Eye (tissue), 1 donor: ENCODE measurements around the gene ALDOC.
"Not testable (repeated sequence)": the region's sequence is repeated elsewhere in the genome, so short reads cannot be mapped to it uniquely, and the experiment has no call there.

ENCODE experiments used
- DNase-seq: peaks from one replicate; pipeline ENCODE4 v3.0.0-alpha.2; 2015

Gene ALDOC

DNA sequence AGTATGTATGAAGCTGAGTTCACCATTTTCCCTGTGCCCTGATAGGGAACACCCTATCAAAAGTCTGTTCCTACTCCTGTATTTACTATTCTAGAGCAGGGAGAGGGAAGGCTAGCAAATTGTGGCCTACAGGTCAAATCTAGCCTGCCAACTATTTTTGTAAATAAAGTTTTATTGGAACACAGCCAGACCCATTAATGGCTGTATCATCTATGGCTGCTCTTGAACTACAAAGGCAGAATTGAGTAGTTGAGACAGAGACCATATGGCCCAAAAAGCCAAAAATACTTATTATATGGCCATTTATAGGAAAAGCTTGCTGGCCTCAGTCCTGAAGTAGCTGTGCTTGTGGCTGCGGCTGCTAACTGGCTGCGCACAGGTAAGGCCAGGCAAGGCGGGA is 4.3 kb upstream of the ALDOC start:
- no peak for DNase-seq

- no peak for DNase-seq
These were observed 2.8 kb upstream of the ALDOC start for GRCh38 chr17:28579526-28579925.

GRCh38 chr17:28578246-28579195 is 1.8 kb upstream of the ALDOC start:
- no peak for DNase-seq

DNA sequence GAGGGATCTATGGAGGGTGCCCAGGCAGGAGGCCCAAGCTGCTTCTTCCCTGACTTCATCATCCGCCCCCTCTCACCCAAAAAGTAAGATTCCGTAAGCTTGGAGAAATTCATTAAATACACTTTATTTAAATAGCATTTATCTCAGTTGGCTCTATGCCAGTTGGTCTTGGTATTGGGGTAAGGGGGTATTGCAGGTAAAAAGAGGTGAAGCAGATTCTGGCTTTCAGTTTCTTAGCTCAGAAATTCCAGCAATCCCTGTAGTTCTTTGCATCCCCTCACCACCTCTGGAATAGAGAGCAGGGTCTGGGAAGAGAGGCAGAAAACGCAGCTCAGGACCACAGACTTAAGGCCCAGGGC is 750 bp upstream of the ALDOC start:
- DNase-seq = no peak

- DNase-seq = not testable (repeated sequence)
These were observed 679 bp downstream of the ALDOC start for GRCh38 chr17:28576016-28576415.

GRCh38 chr17:28575126-28575795 is 1.4 kb downstream of the ALDOC start:
- no peak for DNase-seq

DNA sequence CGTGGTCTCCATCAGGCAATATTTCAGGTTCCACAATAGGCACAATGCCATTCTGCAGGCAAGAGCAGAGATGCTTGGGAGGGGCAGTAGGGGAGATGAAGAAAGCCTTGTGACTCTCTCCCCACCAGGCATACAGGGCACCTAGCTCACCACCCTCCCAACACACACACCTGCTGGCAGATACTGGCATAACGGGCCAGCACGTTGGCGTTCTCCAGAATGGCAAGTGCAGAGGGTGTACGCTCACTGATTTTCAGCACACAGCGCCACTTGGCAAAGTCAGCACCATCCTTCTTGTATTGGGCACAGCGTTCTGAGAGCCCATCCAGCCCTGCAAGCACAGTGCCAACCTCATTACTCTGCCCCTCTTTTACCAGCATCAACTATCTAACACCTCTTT is 2.2 kb downstream of the ALDOC start:
- DNase-seq = no peak

DNA sequence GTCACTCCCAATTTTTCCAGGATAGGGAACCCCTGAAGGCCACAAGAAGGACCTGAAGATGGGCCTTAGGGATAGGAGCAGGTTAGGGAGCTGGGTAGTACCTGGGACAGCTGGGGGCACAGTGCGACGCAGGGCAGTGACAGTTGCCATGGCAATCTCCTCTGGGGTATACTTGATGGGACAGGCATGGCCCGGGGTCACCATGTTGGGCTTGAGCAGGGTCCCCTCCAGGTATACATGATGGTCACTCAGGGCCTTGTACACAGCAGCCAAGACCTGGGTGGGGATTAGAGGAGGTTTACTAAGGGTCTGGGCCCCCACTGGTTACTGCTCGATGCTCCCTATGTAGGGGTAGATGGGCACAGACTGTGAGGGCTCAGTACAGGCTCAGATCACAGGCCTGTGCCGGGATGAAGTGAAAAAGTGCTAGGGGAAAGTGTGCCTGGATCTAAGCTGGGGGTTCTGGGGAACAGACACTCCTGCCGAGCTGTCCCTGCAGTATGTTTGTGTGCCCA is 2.7 kb downstream of the ALDOC start:
- DNase-seq = no peak

GRCh38 chr17:28573521-28573920 is 3.2 kb downstream of the ALDOC start:
- DNase-seq = no peak

DNA sequence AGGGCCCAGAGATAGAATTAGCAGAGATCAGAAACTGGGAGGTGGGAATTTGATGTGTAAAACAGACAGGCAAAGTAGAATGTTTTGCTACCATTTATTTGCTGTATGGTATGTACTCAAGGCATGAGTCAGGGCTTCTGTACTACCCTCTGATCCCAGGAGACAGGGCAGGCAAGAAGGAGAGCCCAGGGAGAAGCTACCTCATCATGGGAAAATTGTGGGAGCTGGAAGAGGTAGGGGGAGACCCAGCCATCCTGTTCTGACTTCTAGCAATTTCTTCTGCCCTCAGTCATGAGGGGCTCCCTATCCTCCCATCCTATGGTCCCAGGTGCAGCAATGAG is 3.7 kb downstream of the ALDOC start:
- no peak for DNase-seq

DNA sequence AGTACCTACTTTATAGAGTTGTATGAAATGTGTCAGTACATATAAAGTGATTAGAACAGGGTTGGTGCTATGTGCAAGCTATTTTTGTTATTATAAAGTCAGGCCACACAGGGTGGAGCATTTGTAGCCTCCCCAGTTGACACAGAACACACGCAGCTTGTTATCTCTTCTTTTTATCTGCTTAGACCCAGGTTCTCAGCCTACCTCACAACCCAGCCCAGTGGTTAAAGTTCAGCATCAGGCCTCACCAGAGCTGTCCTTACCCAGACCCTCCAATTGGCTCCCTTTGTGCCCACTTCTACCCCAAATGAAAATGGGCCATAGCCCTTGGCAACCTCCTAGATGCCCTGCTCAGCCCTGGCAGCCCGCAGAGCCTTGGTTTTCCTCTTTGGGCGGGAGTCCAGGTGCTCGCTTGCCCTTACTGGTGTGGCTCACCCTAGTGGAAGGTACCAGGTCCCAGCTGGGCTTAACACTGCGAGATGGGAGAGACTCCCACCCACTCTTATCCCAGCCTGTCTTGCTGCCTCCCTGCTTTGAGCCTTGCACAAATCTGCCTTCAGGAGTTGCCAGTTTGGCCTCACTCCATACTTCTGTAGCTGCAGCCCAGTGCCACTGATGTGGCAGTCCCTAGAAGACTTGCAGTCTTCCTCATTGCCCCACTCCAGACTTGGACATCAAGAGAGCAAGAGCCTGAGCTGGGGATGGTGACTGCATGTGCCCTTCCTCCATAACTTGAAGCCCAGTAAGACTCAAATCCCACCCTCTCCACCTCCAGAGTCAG is 4.2 kb downstream of the ALDOC start:
- no peak for DNase-seq

- DNase-seq = peak; percentile 96
These were observed 5.2 kb downstream of the ALDOC start, which contains the start of gene PIGS for GRCh38 chr17:28571361-28572122. TSS of gene PIGS (minus strand) at chr17:28571524. CDS start at chr17:28571496, 28 bp downstream.

GRCh38 chr17:28570716-28571360 is 5.9 kb downstream of the ALDOC start:
- peak; percentile 59 for DNase-seq

- no peak for DNase-seq
These were observed 7.2 kb downstream of the ALDOC start for GRCh38 chr17:28569446-28569845.

DNA sequence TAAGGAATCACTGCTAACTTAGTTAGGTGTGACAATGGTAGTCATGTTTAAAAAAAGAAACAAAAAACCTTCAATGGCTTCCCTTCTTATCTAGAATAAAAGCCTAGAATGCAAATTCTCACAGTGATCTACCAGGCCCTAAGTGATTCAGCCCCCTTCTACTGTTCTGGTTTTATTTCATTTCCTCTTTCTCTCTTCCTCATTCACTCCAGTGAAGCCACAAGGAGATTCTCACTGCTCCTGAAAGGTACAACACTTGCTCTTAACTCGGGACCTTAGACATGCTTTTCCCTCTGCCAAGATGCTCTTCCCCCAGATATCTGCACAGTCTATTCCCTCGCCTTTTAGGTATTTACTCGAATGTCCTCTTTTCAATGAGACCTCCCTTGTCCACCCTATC is 9.1 kb downstream of the ALDOC start:
- no peak for DNase-seq

GRCh38 chr17:28563475-28563874 is 13.2 kb downstream of the ALDOC start:
- DNase-seq = no peak

GRCh38 chr17:28555022-28555421 is 21.7 kb downstream of the ALDOC start:
- no peak for DNase-seq

DNA sequence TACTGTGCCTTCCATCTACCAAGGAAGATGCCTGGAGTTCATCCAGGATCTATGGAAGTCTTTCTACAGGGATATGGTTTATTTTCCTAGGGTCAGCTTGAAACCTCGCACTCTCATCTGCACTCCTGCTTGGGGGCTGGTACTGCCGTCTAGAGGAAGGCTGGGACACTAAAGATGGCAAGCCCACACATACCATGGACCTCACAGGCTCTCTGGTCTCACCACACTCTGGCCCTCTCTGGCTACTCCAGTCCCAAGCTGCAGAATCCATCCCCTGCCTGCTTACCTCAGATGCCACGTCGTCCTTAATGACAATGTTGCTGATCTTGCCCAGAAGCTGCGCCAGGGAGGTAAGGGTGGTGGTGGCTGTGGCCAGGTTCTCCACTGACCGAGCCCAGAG is 22.1 kb downstream of the ALDOC start:
- no peak for DNase-seq

GRCh38 chr17:28553000-28553505 is 23.6 kb downstream of the ALDOC start:
- no peak for DNase-seq

- peak; percentile 91 for DNase-seq
These were observed 24.3 kb downstream of the ALDOC start, which contains the start of gene UNC119 for GRCh38 chr17:28552176-28552999. TSS of gene UNC119 (minus strand) at chr17:28552624. CDS start at chr17:28552557, 67 bp downstream.
